Erythroblast (primary cell): ENCODE data around the gene CD3E.
"Not testable (repeated sequence)": the region's sequence is repeated elsewhere in the genome, so short reads cannot be mapped to it uniquely, and the experiment has no call there.

ENCODE experiments used
- GATA1 ChIP-seq: IDR thresholded peaks from 2 replicates; pipeline ENCODE4 v1.6.1; 2011; ENCODE audit warnings: low read depth, mild to moderate bottlenecking, control low read depth, low read length, moderate library complexity
- POLR2A ChIP-seq: IDR thresholded peaks from 2 replicates; pipeline ENCODE4 v1.6.1; 2011; ENCODE audit warnings: mild to moderate bottlenecking, low read length

DNA sequence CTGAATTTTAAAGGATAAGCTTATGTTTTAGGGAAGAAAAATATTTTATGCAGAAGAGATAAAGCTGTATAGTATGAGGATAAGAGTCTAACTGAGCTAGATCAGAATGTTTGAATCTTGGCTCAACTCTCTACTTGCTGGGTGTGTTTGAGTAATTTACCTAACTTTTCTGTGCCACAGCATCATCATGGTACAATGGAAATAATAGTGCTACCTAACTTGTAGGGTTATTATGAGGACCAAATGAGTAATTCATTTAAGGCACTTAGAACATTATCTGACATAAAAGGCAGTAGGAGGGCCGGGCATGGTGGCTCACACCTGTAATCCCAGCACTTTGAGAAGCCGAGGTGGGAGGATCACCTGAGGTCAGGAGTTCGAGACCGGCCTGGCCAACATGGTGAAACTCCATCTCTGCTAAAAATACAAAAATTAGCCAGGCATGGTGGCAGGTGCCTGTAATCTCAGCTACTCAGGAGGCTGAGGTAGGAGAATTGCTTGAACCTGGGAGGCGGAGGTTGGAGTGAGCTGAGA, 4.5 kb downstream of the CD3E start:
- TF ChIP-seq POLR2A, GATA1: not testable (repeated sequence)
